GM04504 (cell line): Measurements from ENCODE around the gene EIF4G2.

ENCODE experiments used
- DNase-seq: peaks from one replicate; pipeline ENCODE4 v3.0.0-alpha.2; 2012; ENCODE audit warnings: low read depth

The EIF4G2 gene

GRCh38 chr11:10771457-10771856 lies 37.3 kb downstream of the EIF4G2 start:
- no peak for DNase-seq

- peak; percentile 34 for DNase-seq
Observed at GRCh38 chr11:10770626-10771254, 38.0 kb downstream of the EIF4G2 start.

GRCh38 chr11:10764412-10764811 lies 44.3 kb downstream of the EIF4G2 start:
- no peak for DNase-seq

- no peak for DNase-seq
Observed at GRCh38 chr11:10763766-10764165, 45.0 kb downstream of the EIF4G2 start.

- no peak for DNase-seq
Observed at GRCh38 chr11:10762913-10763421, 45.8 kb downstream of the EIF4G2 start.

- DNase-seq, result no peak
Observed at GRCh38 chr11:10762185-10762584, 46.5 kb downstream of the EIF4G2 start.

GRCh38 chr11:10761085-10761698 lies 47.5 kb downstream of the EIF4G2 start:
- no peak for DNase-seq

GRCh38 chr11:10758957-10759356 lies 49.8 kb downstream of the EIF4G2 start:
- no peak for DNase-seq

GRCh38 chr11:10752486-10752885 lies 56.2 kb downstream of the EIF4G2 start:
- DNase-seq, result no peak

- no peak for DNase-seq
Observed at GRCh38 chr11:10752061-10752460, 56.7 kb downstream of the EIF4G2 start.

GRCh38 chr11:10751581-10751940 lies 57.2 kb downstream of the EIF4G2 start:
- DNase-seq, result no peak

- peak; percentile 79 for DNase-seq
Observed at GRCh38 chr11:10750838-10751580, 57.7 kb downstream of the EIF4G2 start, which contains the start of gene CTR9. TSS of gene CTR9 (plus strand) at chr11:10751246. CDS start at chr11:10751413, 167 bp downstream.

- DNase-seq, result no peak
Observed at GRCh38 chr11:10749476-10749875, 59.2 kb downstream of the EIF4G2 start.

- no peak for DNase-seq
Observed at GRCh38 chr11:10747733-10748132, 61.0 kb downstream of the EIF4G2 start.
